ENCODE measurements around the gene PTGES2. TPM values are rescaled to one million over a fixed set of nuclear protein-coding genes. Genes with fewer than 3 reads are reported as not detected.

PTGES2 gene
- total and polyA plus RNA-seq, 9 of the 15 experiments (the other 6 are each of a cell fraction or from before 2014, with no cell fraction given), result 2.4 to 196 (median 90.1) TPM

DNA sequence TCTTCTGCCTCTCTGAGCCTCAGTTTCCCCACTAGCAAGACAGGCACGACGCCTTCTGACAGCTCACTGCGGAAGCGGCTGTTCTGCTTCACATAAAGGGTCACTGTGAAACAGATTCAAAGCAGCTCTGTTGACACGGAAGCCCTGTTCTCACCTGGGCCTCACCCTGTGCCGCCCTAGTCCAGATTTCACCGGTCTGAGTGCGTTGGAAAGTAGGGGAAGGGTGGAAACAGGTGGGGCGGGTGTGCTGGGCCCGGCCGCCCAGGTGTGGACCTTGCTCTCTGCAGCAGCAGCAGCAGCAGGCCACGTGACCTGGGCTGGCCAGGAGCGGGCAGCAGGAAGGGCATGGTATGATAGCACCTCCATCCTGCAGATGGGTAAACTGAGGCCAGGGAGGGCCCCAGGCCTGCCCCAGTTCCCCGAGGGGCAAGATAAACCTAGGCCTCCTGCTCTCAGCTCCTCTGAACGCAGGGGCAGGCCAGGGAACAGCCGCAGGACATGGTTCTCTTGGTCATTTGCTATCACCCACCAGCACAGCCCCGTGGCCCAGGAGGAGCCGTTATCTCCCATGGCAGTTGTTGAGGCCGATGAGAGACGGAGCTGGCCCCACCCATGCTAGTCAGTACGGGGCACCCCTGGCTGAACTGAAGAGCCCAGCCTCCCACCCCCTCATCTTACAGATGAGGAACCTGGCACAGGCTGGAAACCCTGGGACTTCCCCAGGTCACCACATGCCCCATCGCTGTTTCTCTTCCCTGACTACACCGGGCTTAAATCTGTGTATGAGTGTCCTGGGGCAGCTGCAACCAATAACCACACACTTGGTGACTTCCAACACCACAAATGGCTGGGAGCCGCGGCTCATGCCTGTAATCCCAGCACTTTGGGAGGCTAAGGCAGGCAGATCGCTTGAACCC lies 12.1 kb downstream of the PTGES2 start (continued):
- TF ChIP-seq GABPA (tag; conservative IDR thresholded peaks at IDR 0.05; ENCODE audit: low read depth), result no peak
- peak; percentile 35 for TF ChIP-seq TBP (optimal IDR thresholded peaks at IDR 0.05; ENCODE audit: low read depth, low read length)
- TF ChIP-seq HDAC2 (IDR thresholded peaks at IDR 0.05), result peak; percentile 70
- peak; percentile 90 for TF ChIP-seq SMARCC2 (IDR thresholded peaks at IDR 0.05; ENCODE audit: low read depth)
- TF ChIP-seq FOXK2 (conservative IDR thresholded peaks at IDR 0.05 in 1 of 2, IDR thresholded peaks at IDR 0.05 in 1 of 2; ENCODE audit: low read depth in 2 of 2), result no peak
- TF ChIP-seq ZNF695 (CRISPR knock-in tag; IDR thresholded peaks at IDR 0.05), result no peak
- TF ChIP-seq ZNF655 (CRISPR knock-in tag; IDR thresholded peaks at IDR 0.05), result no peak
- peak; percentile 97 for TF ChIP-seq POLR2AphosphoS5 (IDR thresholded peaks at IDR 0.05; ENCODE audit: control insufficient read depth, insufficient read depth, low read depth, low read length)
- TF ChIP-seq FOXP4 (CRISPR knock-in tag; IDR thresholded peaks at IDR 0.05; ENCODE audit: borderline replicate concordance), result no peak
- TF ChIP-seq CHAMP1 (IDR thresholded peaks at IDR 0.05), result peak; percentile 66; the same call in 1 of the 2 replicates
- TF ChIP-seq ZNF583 (CRISPR knock-in tag; IDR thresholded peaks at IDR 0.05), result peak; percentile 85; the same call in 1 of the 2 replicates
- TF ChIP-seq, protein P1, sequence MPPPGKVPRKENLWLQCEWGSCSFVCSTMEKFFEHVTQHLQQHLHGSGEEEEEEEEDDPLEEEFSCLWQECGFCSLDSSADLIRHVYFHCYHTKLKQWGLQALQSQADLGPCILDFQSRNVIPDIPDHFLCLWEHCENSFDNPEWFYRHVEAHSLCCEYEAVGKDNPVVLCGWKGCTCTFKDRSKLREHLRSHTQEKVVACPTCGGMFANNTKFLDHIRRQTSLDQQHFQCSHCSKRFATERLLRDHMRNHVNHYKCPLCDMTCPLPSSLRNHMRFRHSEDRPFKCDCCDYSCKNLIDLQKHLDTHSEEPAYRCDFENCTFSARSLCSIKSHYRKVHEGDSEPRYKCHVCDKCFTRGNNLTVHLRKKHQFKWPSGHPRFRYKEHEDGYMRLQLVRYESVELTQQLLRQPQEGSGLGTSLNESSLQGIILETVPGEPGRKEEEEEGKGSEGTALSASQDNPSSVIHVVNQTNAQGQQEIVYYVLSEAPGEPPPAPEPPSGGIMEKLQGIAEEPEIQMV (tag; conservative IDR thresholded peaks at IDR 0.05; ENCODE audit: low read depth), result no peak
- peak; percentile 85; the same call in 1 of the 2 replicates for TF ChIP-seq CC2D1A (IDR thresholded peaks at IDR 0.05)
- TF ChIP-seq RCOR1 (IDR thresholded peaks at IDR 0.05; ENCODE audit: borderline replicate concordance in 1 of 2, low read depth in 2 of 2, low read length in 2 of 2), result peak; percentile 80 to 94; a peak in 3 of 4 replicates
- TF ChIP-seq MXD1 (CRISPR knock-in tag; IDR thresholded peaks at IDR 0.05; ENCODE audit: borderline replicate concordance, poor library complexity, severe bottlenecking), result no peak
- no peak for TF ChIP-seq NR2F6 (CRISPR knock-in tag; IDR thresholded peaks at IDR 0.05)
- TF ChIP-seq ZNF146 (CRISPR knock-in tag; IDR thresholded peaks at IDR 0.05; ENCODE audit: unreplicated experiment), result no peak
- no peak for TF ChIP-seq ZC3H4 (CRISPR knock-in tag; IDR thresholded peaks at IDR 0.05; ENCODE audit: borderline replicate concordance)
- no peak for TF ChIP-seq POLR2AphosphoS2 (IDR thresholded peaks at IDR 0.05; ENCODE audit: low read length)
